GM12873 (cell line): ENCODE results near the gene FRAS1.

Experiments
- CTCF ChIP-seq: IDR thresholded peaks from 2 replicates; pipeline ENCODE4 v1.5.1; 2012; ENCODE audit warnings: low read depth, mild to moderate bottlenecking, moderate library complexity, low read length, control low read depth; ENCODE audit not compliant: insufficient read depth; ENCODE audit errors: missing control alignments

FRAS1 gene

GRCh38 chr4:78584863-78585547, 527.9 kb downstream of the FRAS1 start:
- TF ChIP-seq CTCF: no peak

DNA sequence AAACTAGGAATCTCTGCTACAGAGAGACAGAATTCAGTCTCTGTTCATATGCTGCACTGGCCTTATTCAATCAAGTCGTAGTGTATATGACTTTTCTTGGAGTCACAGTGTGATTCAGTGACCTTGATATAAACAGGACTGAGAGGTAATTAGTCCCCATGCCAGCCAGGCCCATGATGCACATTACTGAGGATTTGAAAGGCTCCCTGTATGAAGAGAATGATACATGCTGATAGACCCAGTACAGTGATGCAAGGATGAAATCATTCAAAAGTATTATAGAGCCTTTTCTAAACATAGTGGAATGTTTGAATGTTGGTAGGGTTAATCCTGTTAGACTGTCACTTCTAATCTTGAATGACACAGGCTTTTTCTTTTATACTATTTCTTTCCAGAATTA, 528.5 kb downstream of the FRAS1 start:
- TF ChIP-seq CTCF: no peak

DNA sequence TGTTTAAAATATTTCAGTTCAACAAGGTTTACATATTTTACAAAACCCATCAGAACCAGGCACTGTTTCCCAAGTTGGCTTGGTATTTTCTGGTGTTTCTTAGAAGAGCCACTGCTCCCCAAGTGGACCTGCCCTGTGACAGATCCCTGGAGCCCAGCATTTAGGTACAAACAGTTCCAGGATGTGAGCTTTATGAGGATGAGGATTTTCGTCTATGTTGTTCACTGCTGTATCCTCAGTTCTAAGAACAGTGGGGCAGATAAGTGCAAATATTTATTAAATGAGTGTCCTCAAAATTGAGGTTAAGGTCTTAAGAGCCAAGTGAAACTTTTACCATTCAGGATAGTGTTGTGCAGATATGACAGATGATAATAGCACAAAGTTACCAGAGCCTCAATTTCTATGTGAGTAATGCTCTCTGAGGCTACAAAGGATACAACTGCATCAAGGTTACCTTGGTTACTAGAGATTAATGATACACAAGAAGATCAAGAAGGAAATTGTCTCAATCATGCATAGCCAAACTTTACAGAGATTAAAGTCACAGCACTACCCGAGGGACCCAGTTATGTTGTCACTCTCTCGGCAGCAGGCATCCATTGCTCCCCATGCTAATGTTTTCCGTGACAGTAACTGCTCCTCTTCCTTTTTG, 531.9 kb downstream of the FRAS1 start:
- TF ChIP-seq CTCF: no peak

GRCh38 chr4:78591404-78591803, 534.3 kb downstream of the FRAS1 start:
- no peak for TF ChIP-seq CTCF

- TF ChIP-seq CTCF: peak; percentile 64
These were observed 535.1 kb downstream of the FRAS1 start for GRCh38 chr4:78592088-78592783.
